Measurements from ENCODE around the gene LENG1.

- TF ChIP-seq CTCF (IDR thresholded peaks at IDR 0.05) (no peak), EZH2 (IDR thresholded peaks at IDR 0.05) (no peak), EZH2phosphoT487 (IDR thresholded peaks at IDR 0.05) (no peak)
Observed at GRCh38 chr19:54127688-54128440, 31.7 kb downstream of the LENG1 start.
